Smooth muscle cell of the brain vasculature (primary cell): Measurements from ENCODE around the gene SHROOM3.

Source experiments
- DNase-seq: peaks from one replicate; pipeline ENCODE4 v3.0.0-alpha.2; 2012; ENCODE audit warnings: low read depth, low spot score

The SHROOM3 gene

GRCh38 chr4:76494243-76494642 lies 59.2 kb downstream of the SHROOM3 start:
- DNase-seq: no peak

GRCh38 chr4:76494871-76495590 lies 60.0 kb downstream of the SHROOM3 start:
- no peak for DNase-seq

- no peak for DNase-seq
These were observed 63.5 kb downstream of the SHROOM3 start for GRCh38 chr4:76498550-76498949.

GRCh38 chr4:76499461-76499860 lies 64.4 kb downstream of the SHROOM3 start:
- no peak for DNase-seq

GRCh38 chr4:76502886-76503285 lies 67.9 kb downstream of the SHROOM3 start:
- DNase-seq: no peak

- DNase-seq: peak; percentile 39
These were observed 69.8 kb downstream of the SHROOM3 start for GRCh38 chr4:76504613-76505465.

GRCh38 chr4:76511947-76512346 lies 76.9 kb downstream of the SHROOM3 start:
- DNase-seq: no peak

- no peak for DNase-seq
These were observed 78.5 kb downstream of the SHROOM3 start for GRCh38 chr4:76513482-76513881.

- DNase-seq: no peak
These were observed 79.1 kb downstream of the SHROOM3 start for GRCh38 chr4:76514087-76514486.

GRCh38 chr4:76515975-76516843 lies 81.2 kb downstream of the SHROOM3 start:
- DNase-seq: no peak

GRCh38 chr4:76518241-76518640 lies 83.2 kb downstream of the SHROOM3 start:
- no peak for DNase-seq

- DNase-seq: no peak
These were observed 88.6 kb downstream of the SHROOM3 start for GRCh38 chr4:76523593-76523992.

- DNase-seq: no peak
These were observed 90.7 kb downstream of the SHROOM3 start for GRCh38 chr4:76525751-76526150.

GRCh38 chr4:76526585-76526990 lies 91.6 kb downstream of the SHROOM3 start:
- DNase-seq: no peak

GRCh38 chr4:76527666-76528065 lies 92.6 kb downstream of the SHROOM3 start:
- DNase-seq: no peak

- no peak for DNase-seq
These were observed 96.6 kb downstream of the SHROOM3 start for GRCh38 chr4:76531597-76531996.

GRCh38 chr4:76532805-76533204 lies 97.8 kb downstream of the SHROOM3 start:
- DNase-seq: no peak

GRCh38 chr4:76533314-76533713 lies 98.3 kb downstream of the SHROOM3 start:
- DNase-seq: no peak

GRCh38 chr4:76535603-76536372 lies 100.8 kb downstream of the SHROOM3 start:
- DNase-seq: no peak

GRCh38 chr4:76536373-76536689 lies 101.3 kb downstream of the SHROOM3 start:
- no peak for DNase-seq

GRCh38 chr4:76538296-76538695 lies 103.3 kb downstream of the SHROOM3 start:
- no peak for DNase-seq
